HG03457 (cell line): ENCODE measurements around the gene CRISP1.
"Not testable (repeated sequence)": the region's sequence is repeated elsewhere in the genome, so short reads cannot be mapped to it uniquely, and the experiment has no call there.

Source experiments
- ATAC-seq: cut with Tn5 transposase; IDR thresholded peaks from one replicate; pipeline ENCODE4 v1.9.1; 2021; ENCODE audit warnings: moderate number of reproducible peaks; ENCODE audit not compliant: unreplicated experiment

CRISP1 gene

DNA sequence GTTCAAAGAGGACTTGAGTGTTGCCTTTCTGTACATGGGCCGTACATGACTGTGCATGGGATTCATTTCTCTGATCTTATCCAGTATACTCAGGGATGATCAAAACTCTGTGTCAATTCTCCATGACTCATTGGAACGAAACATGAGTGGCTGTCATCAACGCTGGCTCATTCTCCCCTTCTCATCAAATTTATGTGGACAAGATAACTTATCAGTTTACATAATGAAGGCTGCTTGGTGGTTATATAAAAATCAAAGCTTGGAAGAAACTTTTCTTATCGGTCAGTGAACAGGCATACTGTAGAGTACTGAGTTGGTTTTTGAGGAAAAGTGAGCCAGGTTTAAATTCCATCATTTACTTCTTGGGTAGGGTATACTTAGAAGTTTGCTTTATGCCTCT is 24.9 kb downstream of the CRISP1 start:
- no peak for ATAC-seq

DNA sequence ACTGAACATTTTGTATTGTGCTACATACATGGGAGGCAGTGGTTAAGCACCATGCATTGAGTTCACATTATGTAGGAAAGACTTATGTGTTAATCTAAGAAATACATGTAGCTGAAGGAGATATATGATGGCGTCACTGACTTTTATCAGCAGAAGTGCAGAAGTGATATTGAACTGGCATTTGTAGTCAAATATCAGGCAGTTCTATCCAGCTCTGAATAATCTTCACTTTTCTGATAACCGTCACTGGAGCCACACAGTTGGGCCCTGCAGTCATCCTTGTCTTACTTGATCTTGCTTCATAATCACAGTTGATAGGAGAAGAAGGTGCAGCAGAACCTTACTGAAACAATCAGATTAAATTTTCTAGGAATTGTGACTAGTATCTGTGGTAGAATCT is 26.4 kb downstream of the CRISP1 start:
- no peak for ATAC-seq

DNA sequence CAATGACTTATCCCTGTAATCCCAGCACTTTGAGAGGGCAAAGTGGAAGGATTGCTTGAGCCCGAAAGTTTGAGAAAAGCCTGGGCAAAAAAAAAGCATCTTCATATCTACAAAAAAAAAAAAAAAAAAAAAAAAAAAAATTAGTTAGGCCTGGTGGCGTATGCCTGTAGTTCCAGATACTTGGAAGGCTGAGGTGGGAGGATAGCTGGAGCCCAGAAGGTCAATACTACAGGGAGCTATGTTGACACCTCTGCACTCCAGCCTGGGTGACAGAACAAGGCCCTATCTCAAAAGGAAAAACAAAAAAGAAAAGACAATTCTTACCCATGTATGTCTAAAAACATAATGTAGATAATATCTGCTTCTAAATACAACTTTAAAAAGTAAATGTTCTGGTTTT is 27.2 kb downstream of the CRISP1 start:
- no peak for ATAC-seq

DNA sequence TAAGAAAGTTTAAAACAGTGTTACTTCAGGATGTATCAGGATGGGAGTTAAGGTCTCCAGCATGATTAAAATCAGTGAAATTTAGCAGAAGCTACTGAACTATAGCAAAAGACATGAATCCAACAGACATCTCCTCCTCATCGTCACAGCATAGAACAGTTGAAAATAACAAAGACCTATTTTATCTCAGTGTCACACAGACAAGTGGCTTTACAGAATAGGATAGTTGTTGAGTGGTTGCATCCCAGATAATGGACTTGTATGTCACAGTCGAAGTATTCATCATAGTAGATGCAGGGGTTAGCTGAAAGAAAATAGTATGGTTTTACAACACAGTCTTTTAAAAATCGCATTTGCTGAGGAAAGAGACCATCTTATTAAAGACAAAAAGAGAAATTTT is 31.2 kb downstream of the CRISP1 start:
- ATAC-seq = no peak

DNA sequence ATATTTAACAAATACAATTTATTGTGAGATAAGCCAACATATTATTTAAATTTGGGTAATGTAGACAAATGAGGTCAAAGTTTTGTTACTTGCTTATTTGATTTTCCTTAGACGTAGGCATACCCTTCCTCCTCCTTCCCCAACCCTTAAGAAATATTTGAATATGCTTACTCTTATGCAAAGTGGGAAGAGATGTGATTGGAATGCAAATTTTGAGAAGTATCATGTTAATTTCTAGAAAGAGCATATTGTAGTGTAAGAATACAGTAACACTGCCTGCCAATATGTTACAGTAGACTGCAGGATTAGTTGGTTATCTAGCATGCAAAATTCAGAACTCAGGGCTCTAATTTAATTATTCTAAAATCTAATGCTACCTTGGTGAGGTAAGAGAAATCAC is 32.9 kb downstream of the CRISP1 start:
- no peak for ATAC-seq

DNA sequence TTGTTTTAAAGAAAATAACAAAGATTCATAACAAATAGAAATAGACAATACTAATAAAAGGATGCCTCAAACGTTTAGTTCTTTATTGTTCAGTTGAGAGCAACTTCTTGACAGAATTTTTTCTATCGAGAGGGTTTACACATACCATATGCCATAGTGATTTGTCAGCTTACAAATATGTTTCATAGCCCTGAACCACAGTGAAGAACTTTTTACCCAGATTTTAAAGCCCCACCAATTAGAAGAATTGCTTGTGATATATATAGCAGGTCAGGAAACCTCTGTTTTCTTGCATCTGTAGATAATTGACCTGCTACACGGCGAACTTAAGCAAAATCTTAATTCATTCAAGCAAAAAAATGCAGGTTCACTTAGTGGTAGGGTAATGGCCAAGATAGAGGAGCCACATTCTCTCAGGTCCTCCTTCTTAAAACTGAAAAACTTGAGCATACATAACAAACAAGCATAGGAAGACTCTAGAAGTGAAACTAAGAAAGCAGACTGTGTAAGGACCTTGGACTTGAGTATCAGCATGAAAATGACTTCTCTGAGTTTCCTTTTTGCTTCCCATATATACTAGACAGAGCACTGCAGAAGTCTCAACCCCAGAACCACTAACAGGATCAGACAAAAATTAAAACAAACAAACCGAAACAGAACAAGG is 39.5 kb downstream of the CRISP1 start:
- peak; percentile 99 for ATAC-seq

DNA sequence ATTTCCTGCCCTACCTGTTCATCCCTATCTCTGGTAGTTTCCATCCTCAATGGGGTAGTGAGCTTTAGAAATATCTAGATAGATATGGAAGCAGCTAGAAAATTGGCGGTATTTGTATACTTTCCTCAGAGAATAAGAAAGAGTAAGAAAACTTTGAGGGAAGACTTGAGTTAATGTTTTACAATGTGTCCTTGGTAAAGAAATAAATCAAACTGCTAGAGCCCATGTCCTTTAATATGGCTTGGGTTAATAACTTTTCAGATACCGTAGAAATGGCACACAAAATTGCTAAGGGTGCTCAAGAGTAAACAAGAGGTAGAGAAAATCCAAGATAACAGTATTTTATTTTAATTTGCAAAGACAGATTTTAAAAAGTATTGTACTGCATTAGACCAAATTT is 51.2 kb downstream of the CRISP1 start:
- no peak for ATAC-seq

DNA sequence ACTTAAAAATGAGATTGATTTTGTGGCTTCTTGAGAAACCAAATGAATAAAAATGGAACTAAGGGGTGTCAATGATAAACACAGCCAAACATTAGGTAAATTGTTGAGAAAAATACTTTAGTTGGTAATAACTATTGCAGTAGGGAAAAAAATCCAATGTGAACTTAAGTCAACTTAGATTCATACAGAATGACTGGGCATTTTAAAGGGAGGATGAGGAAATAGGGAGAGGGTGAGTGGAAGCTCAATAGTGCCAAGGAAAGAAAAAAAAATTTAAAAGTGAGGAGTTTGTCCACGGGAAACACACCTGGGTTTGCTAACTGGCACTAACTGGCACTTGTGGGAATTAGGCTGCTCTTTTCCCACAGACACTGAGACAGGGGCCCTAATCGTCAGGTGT is 53.1 kb downstream of the CRISP1 start:
- no peak for ATAC-seq

DNA sequence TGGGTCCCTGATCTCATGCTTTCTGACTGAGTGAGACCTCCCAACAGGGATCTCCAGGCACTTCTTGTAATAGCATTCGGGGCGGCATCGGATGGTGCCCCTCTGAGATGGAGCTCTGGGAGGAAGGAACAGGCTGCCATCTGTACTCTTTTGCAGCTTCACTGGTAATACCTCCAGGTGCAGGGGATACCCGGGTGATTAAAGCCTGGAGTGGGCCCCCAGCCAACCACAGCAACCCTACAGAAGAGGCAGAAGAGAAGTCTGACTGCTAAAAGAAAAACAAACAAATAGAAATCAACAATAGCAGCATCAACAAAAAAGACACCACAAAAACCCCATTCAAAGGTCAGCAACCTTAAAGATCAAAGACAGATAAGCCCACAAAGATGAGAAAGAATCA is 60.2 kb downstream of the CRISP1 start:
- ATAC-seq = no peak

DNA sequence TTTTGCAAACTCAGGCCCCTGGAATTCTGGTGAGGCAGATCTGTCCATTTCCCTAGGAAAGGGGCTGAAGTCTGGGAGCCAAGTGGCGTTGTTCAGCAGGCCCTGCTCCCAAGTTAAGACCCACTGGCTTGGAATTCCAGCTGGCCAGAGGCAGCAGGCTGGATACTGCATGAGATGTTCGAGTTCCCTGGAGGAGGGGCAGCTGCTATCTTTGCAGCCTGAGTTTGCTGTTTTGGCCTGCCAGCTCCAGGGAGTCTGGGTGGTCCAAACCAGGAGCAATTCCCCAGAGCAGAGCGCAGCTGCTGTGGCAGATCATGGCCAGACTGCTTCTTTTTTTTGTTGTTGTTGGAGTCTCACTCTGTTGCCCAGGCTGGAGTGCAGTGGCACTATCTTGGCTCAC is 61.1 kb downstream of the CRISP1 start:
- ATAC-seq = no peak

DNA sequence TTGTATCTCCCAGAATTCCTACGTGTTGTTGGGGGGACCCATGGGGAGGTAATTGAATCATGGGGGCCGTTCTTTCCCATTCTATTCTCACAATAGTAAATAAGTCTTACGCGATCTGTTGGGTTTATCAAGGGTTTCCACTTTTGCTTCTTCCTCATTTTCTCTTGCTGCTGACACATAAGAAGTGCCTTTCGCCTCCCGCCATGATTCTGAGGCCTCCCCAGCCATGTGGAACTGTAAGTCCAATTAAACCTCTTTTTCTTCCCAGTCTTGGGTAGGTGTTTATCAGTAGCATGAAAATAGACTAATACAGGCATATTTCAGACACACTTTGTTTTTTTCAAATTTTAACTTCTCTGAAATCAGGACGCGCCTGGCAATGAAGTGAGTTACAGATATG is 64.8 kb downstream of the CRISP1 start:
- ATAC-seq = no peak

DNA sequence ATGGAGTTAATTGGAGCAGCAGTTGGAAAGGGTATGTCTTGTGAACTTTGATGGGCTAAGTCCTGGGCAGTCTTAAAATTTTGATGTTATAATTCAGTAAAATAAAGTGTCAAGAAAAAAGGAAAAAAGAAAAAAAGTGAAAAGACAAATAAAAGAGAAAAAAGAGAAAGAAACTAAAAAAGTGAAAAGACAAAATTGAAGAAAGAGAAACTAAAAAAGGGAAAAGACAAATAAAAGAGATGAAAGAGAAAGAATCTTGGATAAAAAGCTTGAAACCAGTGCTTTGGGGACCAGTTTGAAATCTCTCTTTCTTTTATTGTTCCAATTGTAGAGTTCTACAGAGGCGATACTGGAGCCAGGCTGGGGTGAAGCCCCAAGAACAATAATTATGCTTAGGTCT is 67.2 kb downstream of the CRISP1 start:
- ATAC-seq = no peak

DNA sequence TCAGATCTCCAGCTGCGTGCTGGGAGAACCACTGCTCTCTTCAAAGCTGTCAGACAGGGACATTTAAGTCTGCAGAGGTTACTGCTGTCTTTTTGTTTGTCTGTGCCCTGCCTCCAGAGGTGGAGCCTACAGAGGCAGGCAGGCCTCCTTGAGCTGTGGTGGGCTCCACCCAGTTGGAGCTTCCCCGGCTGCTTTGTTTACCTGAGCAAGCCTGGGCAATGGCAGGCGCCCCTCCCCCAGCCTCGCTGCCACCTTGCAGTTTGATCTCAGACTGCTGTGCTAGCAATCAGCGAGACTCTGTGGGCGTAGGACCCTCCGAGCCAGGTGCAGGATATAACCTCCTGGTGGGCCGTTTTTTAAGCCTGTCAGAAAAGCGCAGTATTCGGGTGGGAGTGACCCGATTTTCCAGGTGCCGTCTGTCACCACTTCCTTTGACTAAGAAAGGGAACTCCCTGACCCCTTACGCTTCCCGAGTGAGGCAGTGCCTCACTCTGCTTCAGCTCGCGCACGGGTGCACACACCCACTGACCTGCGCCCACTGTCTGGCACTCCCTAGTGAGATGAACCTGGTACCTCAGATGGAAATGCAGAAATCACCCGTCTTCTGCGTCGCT is 69.4 kb downstream of the CRISP1 start:
- not testable (repeated sequence) for ATAC-seq

DNA sequence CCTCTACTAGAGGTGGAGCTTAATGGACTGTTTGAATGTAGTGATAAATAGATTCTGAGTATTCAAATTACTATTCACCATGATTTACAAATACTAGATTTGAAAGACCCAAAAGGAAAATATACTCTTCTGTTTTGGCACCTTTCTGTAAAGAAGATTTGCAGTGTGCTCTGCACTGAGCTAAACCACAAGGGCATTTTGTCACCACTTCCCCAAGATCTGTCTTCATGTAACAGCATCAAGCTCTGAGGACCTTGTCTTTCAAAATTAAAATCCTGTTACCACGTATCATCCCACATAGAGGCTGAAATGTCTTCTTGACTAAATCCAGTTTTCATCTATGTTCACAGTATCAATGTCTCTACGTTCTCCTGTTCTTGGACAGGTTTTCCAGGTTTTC is 76.0 kb downstream of the CRISP1 start:
- no peak for ATAC-seq

DNA sequence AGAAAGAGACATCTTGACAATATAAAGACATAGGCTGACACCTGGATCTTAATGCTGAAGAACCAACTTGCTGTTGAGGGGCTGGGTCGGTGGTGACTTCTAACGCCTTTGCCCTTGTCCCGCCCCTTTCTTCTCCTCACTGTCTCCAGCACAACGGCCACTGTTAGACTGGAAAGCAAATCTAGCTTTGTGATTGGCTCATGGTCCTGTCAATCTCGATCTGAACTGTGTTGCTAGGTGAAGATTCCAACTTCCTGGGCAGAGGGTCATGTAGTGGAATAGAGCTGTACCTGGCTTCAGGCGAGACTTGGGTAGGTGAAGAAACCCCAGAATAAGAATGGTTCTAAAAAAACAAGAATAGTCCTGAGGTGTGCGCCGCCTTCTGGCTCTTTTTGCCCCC is 79.2 kb downstream of the CRISP1 start, which contains the start of gene PGK2:
TSS of gene PGK2 (minus strand) at position 110 of the 400 bp plus-strand sequence. CDS start at position 12, 98 bp downstream.
- ATAC-seq = no peak

DNA sequence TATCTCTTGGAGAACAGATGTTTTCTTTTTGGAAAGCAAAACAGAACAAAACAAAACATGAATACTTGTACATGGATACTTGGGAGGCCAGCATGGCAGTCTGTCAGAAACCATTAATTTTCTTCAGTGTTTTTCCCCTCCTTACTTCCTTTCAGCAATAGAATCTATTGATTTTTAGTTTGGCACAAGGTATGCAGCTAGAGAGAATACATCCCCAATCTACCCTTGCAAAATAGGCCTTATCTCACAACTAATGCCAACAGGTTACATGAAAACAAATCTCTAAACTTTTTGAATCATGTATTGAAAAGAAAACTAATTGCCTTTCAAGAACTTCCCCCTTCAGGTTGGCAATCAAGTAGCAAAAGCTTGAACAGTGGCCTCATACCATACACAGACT is 82.1 kb downstream of the CRISP1 start:
- ATAC-seq = no peak
